PC-9 (cell line): ENCODE measurements around the gene STK16.

Experiments
- CTCF ChIP-seq: fragments of 200-600 bp; sonication (generic); conservative IDR thresholded peaks from 2 replicates; pipeline ENCODE4 v1.6.1; 2017; ENCODE audit warnings: mixed run types, antibody characterized with exemption, mild to moderate bottlenecking, moderate library complexity
- EZH2 ChIP-seq: fragments of 200-600 bp; sonication (generic); IDR thresholded peaks from 2 replicates; pipeline ENCODE4 v1.8.0; 2017; ENCODE audit warnings: antibody characterized with exemption, low read depth

- TF ChIP-seq CTCF (no peak), EZH2 (no peak)
Measured at GRCh38 chr2:219293736-219294231, 48.5 kb downstream of the STK16 start.
